Measurements from ENCODE around the gene GRSF1.
"Not testable (repeated sequence)": the region's sequence is repeated elsewhere in the genome, so short reads cannot be mapped to it uniquely, and the experiment has no call there.

The GRSF1 gene

GRCh38 chr4:70839589-70840093, at the start of gene GRSF1:
Gene GRSF1, minus strand, starts transcription at chr4:70839890. Its CDS starts 63 bp downstream, at chr4:70839827.
- DNase-seq = peak; percentile 88 to 93

- no peak for DNase-seq
Measured at GRCh38 chr4:70885174-70885573, 45.5 kb upstream of the GRSF1 start.

GRCh38 chr4:70880739-70881138, 41.0 kb upstream of the GRSF1 start:
- no peak for DNase-seq

GRCh38 chr4:70877556-70877955, 37.9 kb upstream of the GRSF1 start:
- no peak for DNase-seq

GRCh38 chr4:70874268-70875156, 34.8 kb upstream of the GRSF1 start:
- DNase-seq = peak in 1 of 2 donors; percentile 12

- no peak for DNase-seq
Measured at GRCh38 chr4:70873216-70873615, 33.5 kb upstream of the GRSF1 start.

- no peak for DNase-seq
Measured at GRCh38 chr4:70868778-70869177, 29.1 kb upstream of the GRSF1 start.

- DNase-seq = no peak
Measured at GRCh38 chr4:70863099-70863790, 23.6 kb upstream of the GRSF1 start.

GRCh38 chr4:70859066-70859465, 19.4 kb upstream of the GRSF1 start:
- no peak for DNase-seq

- DNase-seq = no peak
Measured at GRCh38 chr4:70858454-70858853, 18.8 kb upstream of the GRSF1 start.

GRCh38 chr4:70855464-70855863, 15.8 kb upstream of the GRSF1 start:
- DNase-seq = no peak

- peak; percentile 40 to 66 for DNase-seq
Measured at GRCh38 chr4:70849291-70849690, 9.6 kb upstream of the GRSF1 start.

- DNase-seq = no peak
Measured at GRCh38 chr4:70844180-70844579, 4.5 kb upstream of the GRSF1 start.

GRCh38 chr4:70842761-70843435, 3.2 kb upstream of the GRSF1 start:
- no peak for DNase-seq

- no peak for DNase-seq
Measured at GRCh38 chr4:70841951-70842350, 2.3 kb upstream of the GRSF1 start.

- DNase-seq = no peak
Measured at GRCh38 chr4:70841211-70841610, 1.5 kb upstream of the GRSF1 start.

- DNase-seq = not testable (repeated sequence)
Measured at GRCh38 chr4:70840631-70841030, 941 bp upstream of the GRSF1 start.

- DNase-seq = peak in 1 of 2 donors; percentile 16
Measured at GRCh38 chr4:70840137-70840536, 447 bp upstream of the GRSF1 start.

- DNase-seq = peak; percentile 70 to 78
Measured at GRCh38 chr4:70838666-70839588, 763 bp downstream of the GRSF1 start.

GRCh38 chr4:70838204-70838603, 1.5 kb downstream of the GRSF1 start:
- no peak for DNase-seq

- DNase-seq = no peak
Measured at GRCh38 chr4:70836081-70836480, 3.6 kb downstream of the GRSF1 start.

- DNase-seq = no peak
Measured at GRCh38 chr4:70833675-70834074, 6.0 kb downstream of the GRSF1 start.
